Measurements from ENCODE around the gene PDZD2.
"Not testable (repeated sequence)": the region's sequence is repeated elsewhere in the genome, so short reads cannot be mapped to it uniquely, and the experiment has no call there.

The PDZD2 gene

GRCh38 chr5:31691408-31691807 lies 52.5 kb downstream of the PDZD2 start:
- not testable (repeated sequence) for DNase-seq (ENCODE audit: low read depth)

GRCh38 chr5:31692561-31693221 lies 53.8 kb downstream of the PDZD2 start:
- no peak for DNase-seq (ENCODE audit: low read depth)

GRCh38 chr5:31698673-31699072 lies 59.7 kb downstream of the PDZD2 start:
- no peak for DNase-seq (ENCODE audit: low read depth)

GRCh38 chr5:31701642-31702299 lies 62.8 kb downstream of the PDZD2 start:
- DNase-seq (ENCODE audit: low read depth), result no peak

GRCh38 chr5:31702712-31703111 lies 63.8 kb downstream of the PDZD2 start:
- no peak for DNase-seq (ENCODE audit: low read depth)

- DNase-seq (ENCODE audit: low read depth), result no peak
Observed at GRCh38 chr5:31703757-31704156, 64.8 kb downstream of the PDZD2 start.

- no peak for DNase-seq (ENCODE audit: low read depth)
Observed at GRCh38 chr5:31706186-31706585, 67.3 kb downstream of the PDZD2 start.

- no peak for DNase-seq (ENCODE audit: low read depth)
Observed at GRCh38 chr5:31707329-31707728, 68.4 kb downstream of the PDZD2 start.

GRCh38 chr5:31708089-31708488 lies 69.2 kb downstream of the PDZD2 start:
- no peak for DNase-seq (ENCODE audit: low read depth)

- DNase-seq (ENCODE audit: low read depth), result no peak
Observed at GRCh38 chr5:31711363-31711762, 72.4 kb downstream of the PDZD2 start.

GRCh38 chr5:31711935-31712592 lies 73.1 kb downstream of the PDZD2 start:
- DNase-seq (ENCODE audit: low read depth), result no peak

GRCh38 chr5:31717561-31717960 lies 78.6 kb downstream of the PDZD2 start:
- DNase-seq (ENCODE audit: low read depth), result no peak

GRCh38 chr5:31720004-31720403 lies 81.1 kb downstream of the PDZD2 start:
- DNase-seq (ENCODE audit: low read depth), result no peak

GRCh38 chr5:31720811-31721345 lies 81.9 kb downstream of the PDZD2 start:
- no peak for DNase-seq (ENCODE audit: low read depth)

GRCh38 chr5:31722111-31722510 lies 83.2 kb downstream of the PDZD2 start:
- no peak for DNase-seq (ENCODE audit: low read depth)

- no peak for DNase-seq (ENCODE audit: low read depth)
Observed at GRCh38 chr5:31725996-31726395, 87.1 kb downstream of the PDZD2 start.

GRCh38 chr5:31726952-31727351 lies 88.0 kb downstream of the PDZD2 start:
- no peak for DNase-seq (ENCODE audit: low read depth)

GRCh38 chr5:31728039-31728438 lies 89.1 kb downstream of the PDZD2 start:
- no peak for DNase-seq (ENCODE audit: low read depth)

GRCh38 chr5:31728806-31729205 lies 89.9 kb downstream of the PDZD2 start:
- DNase-seq (ENCODE audit: low read depth), result not testable (repeated sequence)

- DNase-seq (ENCODE audit: low read depth), result no peak
Observed at GRCh38 chr5:31730139-31730538, 91.2 kb downstream of the PDZD2 start.

- no peak for DNase-seq (ENCODE audit: low read depth)
Observed at GRCh38 chr5:31731016-31731415, 92.1 kb downstream of the PDZD2 start.

- DNase-seq (ENCODE audit: low read depth), result no peak
Observed at GRCh38 chr5:31731710-31732301, 92.9 kb downstream of the PDZD2 start.

GRCh38 chr5:31732821-31733220 lies 93.9 kb downstream of the PDZD2 start:
- not testable (repeated sequence) for DNase-seq (ENCODE audit: low read depth)
